HepG2 (cell line): ENCODE results near the gene SH3PXD2A. TPM values are rescaled to one million over a fixed set of nuclear protein-coding genes. Genes with fewer than 3 reads are reported as not detected.
A peak's percentile ranks its signal among the peaks of the same experiment; 100 is the strongest.

Source experiments
- AGO2 ChIP-seq: fragments of 200-400 bp; formaldehyde crosslinking; optimal IDR thresholded peaks from 2 replicates; pipeline ENCODE3; 2017; ENCODE audit warnings: mild to moderate bottlenecking, low read depth, low read length, moderate library complexity
- FOXK1 ChIP-seq: sonication (generic); formaldehyde crosslinking; IDR thresholded peaks from 2 replicates; pipeline ENCODE4 v1.4.0; 2020; ENCODE audit warnings: low read depth, missing genetic modification reagents, borderline replicate concordance
- GABPB1 ChIP-seq: IDR thresholded peaks from 2 replicates; pipeline ENCODE4 v1.6.1; 2016; ENCODE audit warnings: mild to moderate bottlenecking, missing genetic modification reagents, moderate library complexity, missing compliant biosample characterization
- GTF2F1 ChIP-seq: fragments of 150-350 bp; IDR thresholded peaks from 2 replicates; pipeline ENCODE4 v1.6.1; 2014; ENCODE audit warnings: low read length
- ISX ChIP-seq: sonication (generic); formaldehyde crosslinking; conservative IDR thresholded peaks from 2 replicates; pipeline ENCODE4 v1.5.0; 2020; ENCODE audit warnings: missing genetic modification reagents
- JUNB ChIP-seq: sonication (generic); formaldehyde crosslinking; IDR thresholded peaks from 2 replicates; pipeline ENCODE4 v1.8.0; 2022; ENCODE audit warnings: missing genetic modification reagents, mild to moderate bottlenecking, borderline replicate concordance
- JUND ChIP-seq: sonication (generic); formaldehyde crosslinking; IDR thresholded peaks from 2 replicates; pipeline ENCODE4 v1.8.0; 2022; ENCODE audit warnings: mild to moderate bottlenecking, missing genetic modification reagents
- PCBP1 ChIP-seq: fragments of 200-400 bp; formaldehyde crosslinking; IDR thresholded peaks from 2 replicates; pipeline ENCODE4 v1.6.1; 2017; ENCODE audit warnings: mild to moderate bottlenecking, low read depth, low read length, borderline replicate concordance
- PHF21A ChIP-seq: sonication (generic); formaldehyde crosslinking; IDR thresholded peaks from 2 replicates; pipeline ENCODE4 v1.5.0; 2020; ENCODE audit warnings: mild to moderate bottlenecking, missing genetic modification reagents
- THAP7 ChIP-seq: sonication (generic); formaldehyde crosslinking; IDR thresholded peaks from 2 replicates; pipeline ENCODE4 v1.8.1; 2023; ENCODE audit warnings: mild to moderate bottlenecking, missing genetic modification reagents
- TOPORS ChIP-seq: sonication (generic); formaldehyde crosslinking; IDR thresholded peaks from 2 replicates; pipeline ENCODE4 v1.8.0; 2023; ENCODE audit warnings: mild to moderate bottlenecking, missing genetic modification reagents
- ZBTB4 ChIP-seq: sonication (generic); formaldehyde crosslinking; IDR thresholded peaks from 2 replicates; pipeline ENCODE4 v1.4.0; 2020; ENCODE audit warnings: missing genetic modification reagents, mild to moderate bottlenecking, borderline replicate concordance
- ZFX ChIP-seq: sonication (generic); formaldehyde crosslinking; IDR thresholded peaks from 2 replicates; pipeline ENCODE4 v1.4.0; 2020; ENCODE audit warnings: mild to moderate bottlenecking, low read depth, missing genetic modification reagents, moderate library complexity
- ZKSCAN1 ChIP-seq: fragments of 150-350 bp; IDR thresholded peaks from 2 replicates; pipeline ENCODE4 v1.6.1; 2014; ENCODE audit warnings: low read length
- ZMAT3 ChIP-seq: sonication (generic); formaldehyde crosslinking; conservative IDR thresholded peaks from 2 replicates; pipeline ENCODE4 v1.7.0; 2021; ENCODE audit warnings: missing genetic modification reagents
- ZNF232 ChIP-seq: sonication (generic); formaldehyde crosslinking; IDR thresholded peaks from 2 replicates; pipeline ENCODE4 v1.4.0; 2020; ENCODE audit warnings: missing genetic modification reagents, borderline replicate concordance
- ZNF354B ChIP-seq: sonication (generic); formaldehyde crosslinking; IDR thresholded peaks from 2 replicates; pipeline ENCODE4 v1.8.0; 2022; ENCODE audit warnings: mild to moderate bottlenecking, missing genetic modification reagents
- polyA plus RNA-seq, 8 experiments: library from polyadenylated mRNA; depleted of rRNA in 3 of 8; stranded (reverse) in 7 of 8; unstranded in 1 of 8; fragments of >200 nt; fragmentation: Illumina TruSeq in 4 of 8; extraction: Trizol in 4 of 8; gene quantifications; 2 replicates each; pipeline versions ENCODE4 v1.2.1 to v1.2.3, GENCODE V29; 2011 to 2016; ENCODE audit warnings: low read depth in 4 of 8, missing spikeins in 1 of 8, mixed read lengths in 1 of 8; ENCODE audit not compliant: insufficient read depth in 1 of 8
- total RNA-seq, 5 experiments: library from RNA; depleted of rRNA; stranded (reverse); fragments of >200 nt; fragmentation: Illumina TruSeq; extraction: Trizol; gene quantifications; 2 replicates each; pipeline ENCODE4 v1.2.3, GENCODE V29; 2016; ENCODE audit warnings: low read depth in 1 of 5
- TF ChIP-seq, protein P1 (sequence below), 2 experiments: fragments of 450-650 bp in 1 of 2; sonication (generic) in 1 of 2; formaldehyde crosslinking; IDR thresholded peaks; 2 replicates each; pipeline versions ENCODE4 v1.5.0 to v1.8.0; 2020 to 2022; ENCODE audit warnings: mild to moderate bottlenecking in 1 of 2, missing genetic modification reagents in 1 of 2
- TF ChIP-seq, protein P2 (sequence below): sonication (generic); formaldehyde crosslinking; IDR thresholded peaks from 2 replicates; pipeline ENCODE4 v1.9.0; 2021; ENCODE audit warnings: missing genetic modification reagents, mild to moderate bottlenecking, borderline replicate concordance
- TF ChIP-seq, protein P3 (sequence below): sonication (generic); formaldehyde crosslinking; IDR thresholded peaks from 2 replicates; pipeline ENCODE4 v1.4.0; 2020; ENCODE audit warnings: mild to moderate bottlenecking, missing genetic modification reagents

Gene SH3PXD2A
- total and polyA plus RNA-seq, 2 of the 13 experiments (the other 11 are each of a cell fraction or from before 2014, with no cell fraction given): 11.1 to 11.3 TPM

DNA sequence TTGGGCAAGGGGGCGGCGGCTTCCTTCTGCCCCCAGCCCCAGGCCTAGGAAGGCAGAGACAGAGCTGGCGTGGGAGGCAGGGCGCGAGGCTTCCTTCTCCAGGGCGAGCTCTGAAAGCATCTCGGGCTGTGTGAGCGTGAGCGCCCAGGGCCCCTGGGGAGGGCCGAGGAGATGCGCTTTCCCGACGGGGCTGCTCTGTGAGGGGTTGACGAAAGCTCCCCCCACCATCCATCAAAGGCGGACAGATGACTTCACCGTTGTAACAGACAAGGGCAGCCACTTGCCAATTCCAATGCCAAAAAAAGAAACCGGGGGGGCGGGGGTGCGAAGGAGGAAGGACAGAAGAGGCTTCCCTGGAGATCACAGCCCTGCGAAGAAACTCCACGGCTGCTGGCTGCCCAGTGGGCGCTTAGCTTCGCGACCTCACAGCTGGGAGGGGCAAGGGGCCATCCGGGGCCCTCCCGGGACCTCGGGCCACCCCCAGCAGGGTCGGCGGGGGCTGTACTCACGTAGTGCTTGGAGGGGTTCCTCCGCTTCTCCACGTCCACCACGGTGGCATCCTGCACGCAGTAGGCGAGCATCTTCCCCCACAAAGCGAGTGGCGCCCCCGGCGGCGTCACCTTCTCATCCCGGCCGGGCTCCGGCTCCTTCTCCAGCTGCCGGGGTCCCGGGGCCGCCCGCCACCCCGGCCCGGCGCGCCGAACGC lies 537 bp downstream of the SH3PXD2A start (continued):
- TF ChIP-seq PCBP1 (0 out of 2 replicates have a peak, but pooled peaks have one; percentile 4), TOPORS (CRISPR knock-in tag) (0 out of 2 replicates have a peak, but pooled peaks have one; percentile 2), ZNF232 (CRISPR knock-in tag) (no peak), ISX (no peak), GABPB1 (CRISPR knock-in tag) (peak; percentile 23; the same call in 1 of the 2 replicates), THAP7 (CRISPR knock-in tag) (0 out of 2 replicates have a peak, but pooled peaks have one; percentile 12), ZMAT3 (CRISPR knock-in tag) (no peak), FOXK1 (CRISPR knock-in tag) (no peak), PHF21A (no peak), ZNF354B (CRISPR knock-in tag) (no peak), GTF2F1 (no peak), JUNB (CRISPR knock-in tag) (0 out of 2 replicates have a peak, but pooled peaks have one; percentile 19), AGO2 (peak; percentile 80), ZBTB4 (peak; percentile 75; the same call in 1 of the 2 replicates), ZFX (peak; percentile 27; the same call in 1 of the 2 replicates), ZKSCAN1 (peak; percentile 89), JUND (CRISPR knock-in tag) (no peak)
- TF ChIP-seq, protein P1, sequence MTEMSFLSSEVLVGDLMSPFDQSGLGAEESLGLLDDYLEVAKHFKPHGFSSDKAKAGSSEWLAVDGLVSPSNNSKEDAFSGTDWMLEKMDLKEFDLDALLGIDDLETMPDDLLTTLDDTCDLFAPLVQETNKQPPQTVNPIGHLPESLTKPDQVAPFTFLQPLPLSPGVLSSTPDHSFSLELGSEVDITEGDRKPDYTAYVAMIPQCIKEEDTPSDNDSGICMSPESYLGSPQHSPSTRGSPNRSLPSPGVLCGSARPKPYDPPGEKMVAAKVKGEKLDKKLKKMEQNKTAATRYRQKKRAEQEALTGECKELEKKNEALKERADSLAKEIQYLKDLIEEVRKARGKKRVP (CRISPR knock-in tag; IDR thresholded peaks at IDR 0.05): no peak
- TF ChIP-seq, protein P2, sequence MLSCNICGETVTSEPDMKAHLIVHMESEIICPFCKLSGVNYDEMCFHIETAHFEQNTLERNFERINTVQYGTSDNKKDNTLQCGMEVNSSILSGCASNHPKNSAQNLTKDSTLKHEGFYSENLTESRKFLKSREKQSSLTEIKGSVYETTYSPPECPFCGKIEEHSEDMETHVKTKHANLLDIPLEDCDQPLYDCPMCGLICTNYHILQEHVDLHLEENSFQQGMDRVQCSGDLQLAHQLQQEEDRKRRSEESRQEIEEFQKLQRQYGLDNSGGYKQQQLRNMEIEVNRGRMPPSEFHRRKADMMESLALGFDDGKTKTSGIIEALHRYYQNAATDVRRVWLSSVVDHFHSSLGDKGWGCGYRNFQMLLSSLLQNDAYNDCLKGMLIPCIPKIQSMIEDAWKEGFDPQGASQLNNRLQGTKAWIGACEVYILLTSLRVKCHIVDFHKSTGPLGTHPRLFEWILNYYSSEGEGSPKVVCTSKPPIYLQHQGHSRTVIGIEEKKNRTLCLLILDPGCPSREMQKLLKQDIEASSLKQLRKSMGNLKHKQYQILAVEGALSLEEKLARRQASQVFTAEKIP (CRISPR knock-in tag): no peak
- TF ChIP-seq, protein P3, sequence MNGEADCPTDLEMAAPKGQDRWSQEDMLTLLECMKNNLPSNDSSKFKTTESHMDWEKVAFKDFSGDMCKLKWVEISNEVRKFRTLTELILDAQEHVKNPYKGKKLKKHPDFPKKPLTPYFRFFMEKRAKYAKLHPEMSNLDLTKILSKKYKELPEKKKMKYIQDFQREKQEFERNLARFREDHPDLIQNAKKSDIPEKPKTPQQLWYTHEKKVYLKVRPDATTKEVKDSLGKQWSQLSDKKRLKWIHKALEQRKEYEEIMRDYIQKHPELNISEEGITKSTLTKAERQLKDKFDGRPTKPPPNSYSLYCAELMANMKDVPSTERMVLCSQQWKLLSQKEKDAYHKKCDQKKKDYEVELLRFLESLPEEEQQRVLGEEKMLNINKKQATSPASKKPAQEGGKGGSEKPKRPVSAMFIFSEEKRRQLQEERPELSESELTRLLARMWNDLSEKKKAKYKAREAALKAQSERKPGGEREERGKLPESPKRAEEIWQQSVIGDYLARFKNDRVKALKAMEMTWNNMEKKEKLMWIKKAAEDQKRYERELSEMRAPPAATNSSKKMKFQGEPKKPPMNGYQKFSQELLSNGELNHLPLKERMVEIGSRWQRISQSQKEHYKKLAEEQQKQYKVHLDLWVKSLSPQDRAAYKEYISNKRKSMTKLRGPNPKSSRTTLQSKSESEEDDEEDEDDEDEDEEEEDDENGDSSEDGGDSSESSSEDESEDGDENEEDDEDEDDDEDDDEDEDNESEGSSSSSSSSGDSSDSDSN: peak; percentile 48
